Measurements from ENCODE around the gene COBLL1. TPM values are rescaled to one million over a fixed set of nuclear protein-coding genes. Genes with fewer than 3 reads are reported as not detected.

COBLL1 gene
- total RNA-seq, 1 experiment from 2014 or later = 47.0 TPM

- intact Hi-C loops (cut with micrococcal nuclease) = no loop called here
- Mint-ChIP-seq H3K9me3 (ENCODE audit: unreplicated experiment) (no peaks in the 10 kb centered on the region), H3K4me3 (ENCODE audit: unreplicated experiment) (no peak overlapping the region), H3K4me1 (ENCODE audit: insufficient read depth, unreplicated experiment) (peaks cover 6% of the 10 kb centered on the region), H3K27me3 (ENCODE audit: insufficient read depth, unreplicated experiment) (no peaks in the 10 kb centered on the region), H3K27ac (ENCODE audit: low read depth, unreplicated experiment) (peak overlapping the region; percentile 47), H3K36me3 (ENCODE audit: insufficient read depth, unreplicated experiment) (peaks cover 7% of the 10 kb centered on the region)
- TF ChIP-seq, protein P1, sequence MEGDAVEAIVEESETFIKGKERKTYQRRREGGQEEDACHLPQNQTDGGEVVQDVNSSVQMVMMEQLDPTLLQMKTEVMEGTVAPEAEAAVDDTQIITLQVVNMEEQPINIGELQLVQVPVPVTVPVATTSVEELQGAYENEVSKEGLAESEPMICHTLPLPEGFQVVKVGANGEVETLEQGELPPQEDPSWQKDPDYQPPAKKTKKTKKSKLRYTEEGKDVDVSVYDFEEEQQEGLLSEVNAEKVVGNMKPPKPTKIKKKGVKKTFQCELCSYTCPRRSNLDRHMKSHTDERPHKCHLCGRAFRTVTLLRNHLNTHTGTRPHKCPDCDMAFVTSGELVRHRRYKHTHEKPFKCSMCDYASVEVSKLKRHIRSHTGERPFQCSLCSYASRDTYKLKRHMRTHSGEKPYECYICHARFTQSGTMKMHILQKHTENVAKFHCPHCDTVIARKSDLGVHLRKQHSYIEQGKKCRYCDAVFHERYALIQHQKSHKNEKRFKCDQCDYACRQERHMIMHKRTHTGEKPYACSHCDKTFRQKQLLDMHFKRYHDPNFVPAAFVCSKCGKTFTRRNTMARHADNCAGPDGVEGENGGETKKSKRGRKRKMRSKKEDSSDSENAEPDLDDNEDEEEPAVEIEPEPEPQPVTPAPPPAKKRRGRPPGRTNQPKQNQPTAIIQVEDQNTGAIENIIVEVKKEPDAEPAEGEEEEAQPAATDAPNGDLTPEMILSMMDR (IDR thresholded peaks at IDR 0.05; ENCODE audit: unreplicated experiment) = no peak
- ChIA-PET CTCF (interaction anchor here (0.5 to 1.3 kb wide), 2 partner anchors 78 to 320 kb away, joined by 3 to 4 read pairs; no protein-coding TSS in a partner anchor), POLR2A (interaction anchor here (0.8 kb wide), 1 partner anchor 57 kb away, joined by 3 read pairs; no protein-coding TSS in a partner anchor)
- peak; percentile 9 for DNase-seq (ENCODE audit: unreplicated experiment)
- BruUV-seq (replicated peaks) = no TSS peak
Observed at GRCh38 chr2:164677271-164677670, 164.4 kb downstream of the COBLL1 start.

GRCh38 chr2:164675687-164676086, 165.9 kb downstream of the COBLL1 start:
- BruUV-seq (replicated peaks) = no TSS peak
- no peak overlapping the region for H3K4me3 Mint-ChIP-seq (ENCODE audit: unreplicated experiment)
- no peak for DNase-seq (ENCODE audit: unreplicated experiment)
- H3K27ac Mint-ChIP-seq (ENCODE audit: low read depth, unreplicated experiment) = no peak overlapping the region
- H3K27me3 Mint-ChIP-seq (ENCODE audit: insufficient read depth, unreplicated experiment) = no peaks in the 10 kb centered on the region
- peaks cover 7% of the 10 kb centered on the region for H3K36me3 Mint-ChIP-seq (ENCODE audit: insufficient read depth, unreplicated experiment)
- intact Hi-C loops (cut with micrococcal nuclease) = no loop called here
- POLR2A ChIA-PET = no interaction called here
- H3K4me1 Mint-ChIP-seq (ENCODE audit: insufficient read depth, unreplicated experiment) = peaks cover 6% of the 10 kb centered on the region
- CTCF ChIA-PET = no interaction called here
- H3K9me3 Mint-ChIP-seq (ENCODE audit: unreplicated experiment) = no peaks in the 10 kb centered on the region
- TF ChIP-seq, protein P1 (IDR thresholded peaks at IDR 0.05; ENCODE audit: unreplicated experiment) = no peak

DNA sequence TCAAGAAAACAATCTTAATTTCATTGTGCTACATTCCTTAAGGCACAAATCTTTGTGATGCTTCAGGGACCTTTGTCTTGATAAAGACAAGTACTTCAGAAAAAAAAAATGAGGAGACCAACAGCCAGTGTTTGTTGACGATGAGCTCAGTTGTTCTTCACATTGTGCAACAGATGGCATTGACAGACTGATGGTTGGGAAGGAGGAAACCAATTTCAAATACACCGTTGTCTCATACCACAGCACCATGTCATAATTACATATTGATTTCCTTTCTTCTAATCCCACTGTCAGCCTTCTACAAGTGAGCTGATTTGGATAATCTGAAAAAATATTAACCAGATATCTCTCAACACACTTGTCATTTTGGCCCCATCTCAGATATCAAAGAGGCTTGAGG, 166.6 kb downstream of the COBLL1 start:
- CTCF ChIA-PET = interaction anchor here (0.5 to 0.7 kb wide), 2 partner anchors 8 to 49 kb away, joined by 3 read pairs; no protein-coding TSS in a partner anchor

GRCh38 chr2:164671664-164672396, 169.8 kb downstream of the COBLL1 start:
- H3K27ac Mint-ChIP-seq (ENCODE audit: low read depth, unreplicated experiment) = no peak overlapping the region
- BruUV-seq (replicated peaks) = no TSS peak
- intact Hi-C loops (cut with micrococcal nuclease) = no loop called here
- H3K4me1 Mint-ChIP-seq (ENCODE audit: insufficient read depth, unreplicated experiment) = no peaks in the 10 kb centered on the region
- H3K27me3 Mint-ChIP-seq (ENCODE audit: insufficient read depth, unreplicated experiment) = no peaks in the 10 kb centered on the region
- TF ChIP-seq, protein P1 (IDR thresholded peaks at IDR 0.05; ENCODE audit: unreplicated experiment) = no peak
- H3K9me3 Mint-ChIP-seq (ENCODE audit: unreplicated experiment) = no peaks in the 10 kb centered on the region
- DNase-seq (ENCODE audit: unreplicated experiment) = no peak
- ChIA-PET POLR2A (no interaction called here), CTCF (interaction anchor here (0.7 to 0.8 kb wide), 2 partner anchors 28 to 111 kb away, joined by 3 read pairs; no protein-coding TSS in a partner anchor)
- H3K4me3 Mint-ChIP-seq (ENCODE audit: unreplicated experiment) = no peak overlapping the region
- H3K36me3 Mint-ChIP-seq (ENCODE audit: insufficient read depth, unreplicated experiment) = peaks cover 7% of the 10 kb centered on the region

More for the DNA sequence above, 166.6 kb downstream of the COBLL1 start:
- Mint-ChIP-seq H3K4me1 (ENCODE audit: insufficient read depth, unreplicated experiment) (peaks cover 6% of the 10 kb centered on the region), H3K4me3 (ENCODE audit: unreplicated experiment) (no peak overlapping the region), H3K36me3 (ENCODE audit: insufficient read depth, unreplicated experiment) (peaks cover 7% of the 10 kb centered on the region), H3K27me3 (ENCODE audit: insufficient read depth, unreplicated experiment) (no peaks in the 10 kb centered on the region), H3K27ac (ENCODE audit: low read depth, unreplicated experiment) (no peak overlapping the region), H3K9me3 (ENCODE audit: unreplicated experiment) (no peaks in the 10 kb centered on the region)
- DNase-seq (ENCODE audit: unreplicated experiment) = no peak
- intact Hi-C loops (cut with micrococcal nuclease) = no loop called here
- no TSS peak for BruUV-seq (replicated peaks)
- POLR2A ChIA-PET = interaction anchor here (0.7 kb wide), 1 partner anchor 108 kb away, joined by 3 read pairs; no protein-coding TSS in a partner anchor
- TF ChIP-seq, protein P1 (IDR thresholded peaks at IDR 0.05; ENCODE audit: unreplicated experiment) = no peak

All from MCF 10A (cell line).